ENCODE measurements around the gene INSL3. TPM values are rescaled to one million over a fixed set of nuclear protein-coding genes. Genes with fewer than 3 reads are reported as not detected.

The INSL3 gene
- total and polyA plus RNA-seq, 2 of the 13 experiments (the other 11 are each of a cell fraction or from before 2014, with no cell fraction given), result 0.30 TPM; not detected in 1

- in situ Hi-C loops (cut with HindIII; ENCODE audit: extremely low pct_ligation_motif_present, low pct_unique_long_range_greater_than_20kb), result loop anchor here (5.0 kb wide), 1 partner anchor 49 kb away; the partner anchor contains the start of gene B3GNT3
- CTCF ChIA-PET (ENCODE audit: low intra/inter-chr PET ratio, low total read pairs), result no interaction called here
- no TSS peak for BruUV-seq (replicated peaks)
These were observed 24.8 kb upstream of the INSL3 start for GRCh38 chr19:17846146-17846545.

More at GRCh38 chr19:17846146-17846545, 24.8 kb upstream of the INSL3 start:
- peaks cover 43% of the 10 kb centered on the region for H3K4me1 ChIP-seq (ENCODE audit: insufficient read depth, low read length)
- WGBS (ENCODE audit: low lambda C conversion rate), result 97% methylated on average over 8 of the region's 8 CpGs
- intact Hi-C loops (cut with micrococcal nuclease; ENCODE audit: unreplicated experiment), result no loop called here
- H2AFZ ChIP-seq (ENCODE audit: low read length), result no peak overlapping the region
- POLR2A ChIA-PET, result no interaction called here
- DNase-seq (ENCODE audit: low spot score) (no peak), ATAC-seq (no peak), FAIRE-seq (no peak)
- no peaks in the 10 kb centered on the region for H3K79me2 ChIP-seq (ENCODE audit: insufficient read depth, low read length)
- H3K4me2 ChIP-seq (ENCODE audit: low read depth, low read length), result no peak overlapping the region
- no peak overlapping the region for H3K4me3 ChIP-seq (replicated peaks in 1 of 3; ENCODE audit: insufficient read depth in 1 of 3, low read depth in 2 of 3, low read length in 3 of 3)
- no peak overlapping the region for H3K27ac ChIP-seq (ENCODE audit: extremely low read length, insufficient read depth, low read length)
- no peak overlapping the region for H3K9ac ChIP-seq (ENCODE audit: insufficient read depth, low read depth, low read length)
- no peaks in the 10 kb centered on the region for H4K20me1 ChIP-seq (ENCODE audit: insufficient read depth, low read length)
- no peaks in the 10 kb centered on the region; a peak in 1 of 5 replicates for H3K27me3 ChIP-seq (ENCODE audit: control insufficient read depth in 1 of 2, insufficient read depth in 2 of 2, low read length in 2 of 2)
- H3K36me3 ChIP-seq (replicated peaks in 1 of 2; ENCODE audit: control insufficient read depth in 1 of 2, insufficient read depth in 2 of 2, low read length in 2 of 2), result peaks cover 0 to 2% of the 10 kb centered on the region in 2 experiments; a peak in 2 of 5 replicates
- no peaks in the 10 kb centered on the region for H3K9me3 ChIP-seq (ENCODE audit: low read length)
- TF ChIP-seq ATRX (CRISPR knock-in tag; IDR thresholded peaks at IDR 0.05; ENCODE audit: borderline replicate concordance), result no peak
- no peak for TF ChIP-seq MBD4 (IDR thresholded peaks at IDR 0.05; ENCODE audit: borderline replicate concordance, low read length)
- peak; percentile 49; the same call in 1 of the 2 replicates for TF ChIP-seq ZNF629 (CRISPR knock-in tag; conservative IDR thresholded peaks at IDR 0.05)
- no peak for TF ChIP-seq SAFB2 (CRISPR knock-in tag; IDR thresholded peaks at IDR 0.05; ENCODE audit: borderline replicate concordance, low read depth)
- TF ChIP-seq PRDM15 (CRISPR knock-in tag; IDR thresholded peaks at IDR 0.05), result no peak
- TF ChIP-seq ZNF556 (CRISPR knock-in tag; IDR thresholded peaks at IDR 0.05; ENCODE audit: borderline replicate concordance), result no peak
